B cell (primary cell): ENCODE data around the gene VCPKMT.

Source experiments
- CTCF ChIP-seq: fragments of 200-600 bp; IDR thresholded peaks from one replicate; pipeline ENCODE4 v1.8.0; 2022; ENCODE audit warnings: antibody characterized with exemption, mild to moderate bottlenecking
- EZH2 ChIP-seq: IDR thresholded peaks from 2 replicates; pipeline ENCODE4 v1.6.1; 2012; ENCODE audit warnings: borderline replicate concordance, low read depth, mild to moderate bottlenecking, moderate library complexity, low read length; ENCODE audit not compliant: insufficient read depth, poor library complexity, severe bottlenecking

DNA sequence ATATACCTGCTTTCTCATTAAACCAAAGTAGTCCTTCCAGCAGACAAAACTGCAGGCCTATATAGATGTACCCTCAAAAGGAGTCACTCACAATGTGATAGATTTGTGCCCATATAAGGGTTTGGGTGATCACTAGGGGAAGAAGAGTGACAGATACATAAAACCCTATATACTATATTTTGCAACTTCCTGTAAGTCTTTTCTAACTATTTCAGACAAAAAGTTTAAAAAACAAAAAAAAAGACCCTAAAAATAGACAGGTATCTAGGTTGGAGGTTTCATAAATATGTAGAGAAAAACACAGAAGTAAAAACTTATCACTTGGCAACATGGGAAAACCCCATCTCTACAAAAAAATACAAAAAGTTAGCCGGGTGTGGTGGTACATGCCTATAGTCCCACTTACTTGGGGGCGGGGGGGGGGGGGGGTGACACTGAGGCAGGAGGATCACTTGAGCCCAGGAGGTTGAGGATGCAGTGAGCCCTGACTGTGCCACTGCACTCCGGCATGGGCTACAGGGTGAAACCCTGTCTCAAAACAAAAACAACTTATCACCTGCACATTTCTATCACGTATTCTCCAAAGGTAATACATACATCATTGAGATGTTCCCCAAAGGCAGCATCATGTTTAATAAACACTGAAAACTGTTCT, 2.9 kb downstream of the VCPKMT start:
- no peak for TF ChIP-seq CTCF
- TF ChIP-seq EZH2 = no peak
